Tibial nerve (tissue), 4 donors: ENCODE measurements around the gene SETD7.

Experiments used
- EP300 ChIP-seq, 2 donors: sonication (generic); formaldehyde crosslinking; IDR thresholded peaks; one replicate each; pipeline ENCODE4 v1.6.1; 2017; ENCODE audit warnings: antibody characterized with exemption in 2 of 2, mild to moderate bottlenecking in 1 of 2
- POLR2A ChIP-seq, 2 donors: fragments of 450-650 bp; IDR thresholded peaks; one replicate each; pipeline ENCODE4 v1.6.1; 2017; ENCODE audit warnings: antibody characterized with exemption in 2 of 2, mild to moderate bottlenecking in 2 of 2, moderate library complexity in 2 of 2
- TF ChIP-seq, protein P1 (sequence below), 5 experiments: fragments of 200-600 bp in 3 of 5; fragments of 450-650 bp in 2 of 5; sonication (generic) in 3 of 5; IDR thresholded peaks; one replicate each; pipeline ENCODE4 v1.5.1; 2016 to 2019; ENCODE audit warnings: antibody characterized with exemption in 5 of 5, mild to moderate bottlenecking in 3 of 5, moderate library complexity in 2 of 5

DNA sequence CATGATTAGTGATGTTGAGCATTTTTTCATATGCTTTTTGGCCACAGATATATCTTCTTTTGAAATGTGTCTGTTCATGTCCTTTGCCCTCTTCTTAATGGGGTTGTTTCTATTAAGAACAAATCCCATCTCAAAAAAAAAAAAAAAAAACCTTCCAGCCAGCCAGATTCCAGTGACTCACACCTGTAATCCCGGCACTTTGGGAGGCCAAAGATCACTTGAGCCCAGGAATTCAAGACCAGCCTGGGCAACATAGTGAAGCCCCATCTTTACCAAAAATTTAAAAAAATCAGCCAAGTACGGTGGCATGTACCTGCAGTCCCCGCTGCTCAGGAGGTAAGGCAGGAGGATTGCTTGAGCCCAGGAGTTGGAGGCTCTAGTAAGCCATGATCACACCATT, 97.0 kb downstream of the SETD7 start:
- TF ChIP-seq, protein P1, sequence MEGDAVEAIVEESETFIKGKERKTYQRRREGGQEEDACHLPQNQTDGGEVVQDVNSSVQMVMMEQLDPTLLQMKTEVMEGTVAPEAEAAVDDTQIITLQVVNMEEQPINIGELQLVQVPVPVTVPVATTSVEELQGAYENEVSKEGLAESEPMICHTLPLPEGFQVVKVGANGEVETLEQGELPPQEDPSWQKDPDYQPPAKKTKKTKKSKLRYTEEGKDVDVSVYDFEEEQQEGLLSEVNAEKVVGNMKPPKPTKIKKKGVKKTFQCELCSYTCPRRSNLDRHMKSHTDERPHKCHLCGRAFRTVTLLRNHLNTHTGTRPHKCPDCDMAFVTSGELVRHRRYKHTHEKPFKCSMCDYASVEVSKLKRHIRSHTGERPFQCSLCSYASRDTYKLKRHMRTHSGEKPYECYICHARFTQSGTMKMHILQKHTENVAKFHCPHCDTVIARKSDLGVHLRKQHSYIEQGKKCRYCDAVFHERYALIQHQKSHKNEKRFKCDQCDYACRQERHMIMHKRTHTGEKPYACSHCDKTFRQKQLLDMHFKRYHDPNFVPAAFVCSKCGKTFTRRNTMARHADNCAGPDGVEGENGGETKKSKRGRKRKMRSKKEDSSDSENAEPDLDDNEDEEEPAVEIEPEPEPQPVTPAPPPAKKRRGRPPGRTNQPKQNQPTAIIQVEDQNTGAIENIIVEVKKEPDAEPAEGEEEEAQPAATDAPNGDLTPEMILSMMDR (IDR thresholded peaks at IDR 0.05), result no peak
- TF ChIP-seq EP300 (IDR thresholded peaks at IDR 0.05), result no peak
- TF ChIP-seq POLR2A (IDR thresholded peaks at IDR 0.05), result no peak
